K562 (cell line): Measurements from ENCODE around the gene SH3D21. TPM values are rescaled to one million over a fixed set of nuclear protein-coding genes. Genes with fewer than 3 reads are reported as not detected.

ENCODE experiments used
- ATAC-seq: fragments of 200-7000 bp; cut with Tn5 transposase; 3 replicates; pipeline ENCODE4 v1.9.1; 2020; ENCODE audit warnings: moderate library complexity
- BruUV-seq: library from RNA; stranded (reverse); fragments of 400-500 nt; replicated peaks from 2 replicates; lab custom pipeline; 2021; lab: Mats Ljungman, UMichigan
- CTCF ChIA-PET: fragments of 300-600 bp; formaldehyde crosslinking; extraction: SDS; loops from one replicate; lab custom pipeline; 2021; ENCODE audit warnings: low intra/inter-chr PET ratio; lab: Yijun Ruan, JAX
- POLR2A ChIA-PET: fragments of 300-600, 350-650 bp; sonication (Branson Sonifier 250); formaldehyde crosslinking; extraction: SDS; loops from one replicate; lab custom pipeline; 2021; ENCODE audit warnings: antibody characterized with exemption, inconsistent platforms; lab: Yijun Ruan, JAX
- DNase-seq, 4 experiments: peaks; one replicate each; pipeline versions ENCODE4 v3.0.0 to v3.0.0-alpha.2; 2011 to 2018; ENCODE audit warnings: low spot score in 3 of 4, mixed read lengths in 3 of 4; ENCODE audit errors: extremely low read depth in 1 of 4
- FAIRE-seq: peaks from 2 replicates; lab custom pipeline; 2011; peaks lifted over from hg19 to GRCh38; lab: Jason Lieb, UNC
- H2AFZ ChIP-seq: 2 replicates; pipeline ENCODE4 v1.6.0; 2011; ENCODE audit warnings: low read depth, low read length, control low read depth, inconsistent platforms
- H3K27ac ChIP-seq: fragments of 200-600 bp; 3 replicates; pipeline ENCODE4 v1.8.0; 2011; ENCODE audit warnings: low read depth, mild to moderate bottlenecking, control low read depth, inconsistent platforms, low read length, moderate library complexity, mixed read lengths; ENCODE audit errors: extremely low read depth
- H3K27me3 ChIP-seq, 2 experiments: fragments of 300-600 bp in 1 of 2; 2 replicates in 1 of 2; 3 replicates in 1 of 2; pipeline versions ENCODE4 v1.6.0 to v1.8.0; 2011; ENCODE audit warnings: inconsistent platforms in 2 of 2, low read length in 2 of 2, mild to moderate bottlenecking in 1 of 2, mixed read lengths in 1 of 2, moderate library complexity in 1 of 2; ENCODE audit not compliant: control insufficient read depth in 2 of 2, insufficient read depth in 2 of 2
- H3K36me3 ChIP-seq: fragments of 300-600 bp; 3 replicates; pipeline ENCODE4 v1.8.0; 2011; ENCODE audit warnings: mild to moderate bottlenecking, low read length, inconsistent platforms; ENCODE audit not compliant: control insufficient read depth, insufficient read depth
- H3K4me1 ChIP-seq, 2 experiments: fragments of 200-600 bp in 1 of 2; replicated peaks in 1 of 2; 2 replicates in 1 of 2; 3 replicates in 1 of 2; pipeline versions ENCODE4 v1.5.1 to v1.8.0; 2011; ENCODE audit warnings: inconsistent platforms in 2 of 2, low read length in 2 of 2, mild to moderate bottlenecking in 1 of 2, mixed read lengths in 1 of 2, moderate library complexity in 1 of 2; ENCODE audit not compliant: control insufficient read depth in 2 of 2, insufficient read depth in 2 of 2
- H3K4me2 ChIP-seq: 2 replicates; pipeline ENCODE4 v1.6.1; 2011; ENCODE audit warnings: low read length, control low read depth, inconsistent platforms, mixed read lengths; ENCODE audit not compliant: insufficient read depth
- H3K4me3 ChIP-seq: fragments of 200-600 bp; sonication (generic), shearing (Covaris generic); 2 replicates; pipeline ENCODE4 v1.5.1; 2016; ENCODE audit warnings: control low read depth, inconsistent platforms
- H3K79me2 ChIP-seq: fragments of 200-600 bp; 3 replicates; pipeline ENCODE4 v1.8.0; 2011; ENCODE audit warnings: low read length, inconsistent platforms; ENCODE audit not compliant: control insufficient read depth, insufficient read depth
- H3K9ac ChIP-seq, 2 experiments: 2 replicates each; pipeline versions ENCODE4 v1.6.0 to v1.6.1; 2011; ENCODE audit warnings: low read depth in 2 of 2, low read length in 2 of 2, control low read depth in 1 of 2, inconsistent platforms in 1 of 2, mild to moderate bottlenecking in 1 of 2, mixed read lengths in 1 of 2; ENCODE audit not compliant: insufficient read depth in 1 of 2
- H3K9me1 ChIP-seq: one replicate; pipeline ENCODE4 v1.6.0; 2011; ENCODE audit warnings: inconsistent platforms, mild to moderate bottlenecking, low read length, moderate library complexity; ENCODE audit not compliant: control insufficient read depth, insufficient read depth
- H3K9me3 ChIP-seq: replicated peaks from 2 replicates; pipeline ENCODE4 v1.5.1; 2011; ENCODE audit warnings: low read depth, low read length, inconsistent platforms; ENCODE audit not compliant: control insufficient read depth, insufficient read depth
- H4K20me1 ChIP-seq: replicated peaks from 2 replicates; pipeline ENCODE4 v1.6.1; 2011; ENCODE audit warnings: low read length, inconsistent platforms, mixed read lengths; ENCODE audit not compliant: control insufficient read depth, insufficient read depth
- FOXA3 ChIP-seq, 2 experiments: fragments of 450-650 bp in 1 of 2; sonication (generic) in 1 of 2; formaldehyde crosslinking; IDR thresholded peaks in 1 of 2; conservative IDR thresholded peaks in 1 of 2; 2 replicates each; pipeline versions ENCODE4 v1.4.0 to v1.8.0; 2020 to 2022; ENCODE audit warnings: mild to moderate bottlenecking in 2 of 2, missing genetic modification reagents in 1 of 2
- PTBP1 ChIP-seq: fragments of 200-400 bp; formaldehyde crosslinking; IDR thresholded peaks from 2 replicates; pipeline ENCODE4 v1.6.1; 2017; ENCODE audit warnings: low read depth, low read length
- ZFP1 ChIP-seq: fragments of 450-650 bp; formaldehyde crosslinking; IDR thresholded peaks from 2 replicates; pipeline ENCODE4 v1.4.0; 2020; ENCODE audit warnings: mild to moderate bottlenecking, mixed read lengths
- ZFP36 ChIP-seq: fragments of 150-350 bp; IDR thresholded peaks from 2 replicates; pipeline ENCODE4 v1.6.1; 2018; ENCODE audit warnings: low read length, low read depth; ENCODE audit not compliant: partially characterized antibody
- ZNF431 ChIP-seq: sonication (generic); formaldehyde crosslinking; IDR thresholded peaks from 2 replicates; pipeline ENCODE4 v1.8.0; 2022; ENCODE audit warnings: mild to moderate bottlenecking, missing genetic modification reagents
- ZNF436 ChIP-seq: fragments of 250-450, 450-650 bp; sonication (Bioruptor Pico); formaldehyde crosslinking; IDR thresholded peaks from 2 replicates; pipeline ENCODE4 v1.7.0; 2020; ENCODE audit warnings: mild to moderate bottlenecking
- ZNF584 ChIP-seq: fragments of 200-800 bp; sonication (Bioruptor generic); IDR thresholded peaks from 2 replicates; pipeline ENCODE4 v1.6.1; 2016; ENCODE audit warnings: low read depth, mild to moderate bottlenecking, missing genetic modification characterization, missing compliant biosample characterization
- WGBS: fragments of 100-300 bp; shearing (Covaris generic); methylation state at CpG from one replicate; pipeline ENCODE4 v1.1.6; 2016; ENCODE audit warnings: low coverage, mixed read lengths; ENCODE audit not compliant: insufficient coverage; ENCODE audit errors: missing lambda C conversion rate; 5-methylcytosine and 5-hydroxymethylcytosine counted together
- in situ Hi-C: fragments of 300-500 bp; cut with MboI; formaldehyde crosslinking; loops from 4 replicates; pipeline ENCODE4 v1.15.0; 2018; ENCODE audit warnings: inconsistent platforms, mixed read lengths
- intact Hi-C: fragments of 100-400 bp; cut with micrococcal nuclease; formaldehyde crosslinking; loops from 2 replicates; pipeline ENCODE4 v1.14.2; 2022
- polyA plus RNA-seq, 8 experiments: library from polyadenylated mRNA; depleted of rRNA in 4 of 8; stranded (reverse) in 5 of 8; unstranded in 3 of 8; fragments of >200 nt; fragmentation: Nextera tagmentation in 2 of 8; fragmentation: Illumina TruSeq in 1 of 8; extraction: Ambion mirVana in 2 of 8; extraction: Trizol in 1 of 8; gene quantifications; 2 replicates each; pipeline versions ENCODE4 v1.2.1 to v1.2.3, GENCODE V29; 2011 to 2014; ENCODE audit warnings: inconsistent platforms in 1 of 8, missing spikeins in 1 of 8
- total RNA-seq, 7 experiments: library from RNA; depleted of rRNA in 6 of 7; stranded (reverse); fragments of >200 nt in 6 of 7; fragmentation: Illumina TruSeq in 2 of 7; extraction: Trizol in 2 of 7; gene quantifications; 2 replicates each; pipeline versions ENCODE4 v1.2.1 to v1.2.3, GENCODE V29; 2011 to 2021; ENCODE audit warnings: low replicate concordance in 1 of 7
- TF ChIP-seq, protein P1 (sequence below), 2 experiments: fragments of 450-650 bp in 1 of 2; sonication (generic) in 1 of 2; formaldehyde crosslinking in 1 of 2; IDR thresholded peaks in 1 of 2; conservative IDR thresholded peaks in 1 of 2; 2 replicates each; pipeline versions ENCODE4 v1.6.1 to v1.8.1; 2016 to 2023; ENCODE audit warnings: mild to moderate bottlenecking in 2 of 2, moderate library complexity in 2 of 2, inconsistent platforms in 1 of 2, missing genetic modification reagents in 1 of 2
- TF ChIP-seq, protein P2 (sequence below), 2 experiments: fragments of 450-650 bp in 1 of 2; sonication (generic) in 1 of 2; formaldehyde crosslinking; conservative IDR thresholded peaks; 2 replicates each; pipeline versions ENCODE4 v1.4.0 to v1.8.1; 2020 to 2022; ENCODE audit warnings: mild to moderate bottlenecking in 1 of 2, missing genetic modification reagents in 1 of 2
- TF ChIP-seq, protein P3 (sequence below): fragments of 250-450 bp; sonication (Bioruptor Pico); IDR thresholded peaks from 2 replicates; pipeline ENCODE4 v1.4.0; 2020; ENCODE audit warnings: mild to moderate bottlenecking, moderate library complexity, borderline replicate concordance
- TF ChIP-seq, protein P4 (sequence below): fragments of 450-650 bp; IDR thresholded peaks from 2 replicates; pipeline ENCODE4 v1.6.1; 2016

The SH3D21 gene
- total and polyA plus RNA-seq, 9 of the 15 experiments (the other 6 are each of a cell fraction or from before 2014, with no cell fraction given), result 0.01 to 4.7 (median 1.8) TPM

DNA sequence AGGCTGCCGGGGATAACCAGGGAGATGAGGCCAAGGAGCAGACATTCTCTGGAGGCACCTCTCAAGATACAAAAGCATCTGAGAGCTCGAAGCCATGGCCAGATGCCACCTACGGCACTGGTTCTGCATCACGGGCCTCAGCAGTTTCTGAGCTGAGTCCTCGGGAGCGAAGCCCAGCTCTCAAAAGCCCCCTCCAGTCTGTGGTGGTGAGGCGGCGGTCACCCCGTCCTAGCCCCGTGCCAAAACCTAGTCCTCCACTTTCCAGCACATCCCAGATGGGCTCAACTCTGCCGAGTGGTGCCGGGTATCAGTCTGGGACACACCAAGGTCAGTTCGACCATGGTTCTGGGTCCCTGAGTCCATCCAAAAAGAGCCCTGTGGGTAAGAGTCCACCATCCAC is 19.4 kb upstream of the SH3D21 start:
- Histone ChIP-seq H3K9me3 (no peaks in the 10 kb centered on the region), H3K27ac (no peak overlapping the region), H3K4me1 (no peaks in the 10 kb centered on the region), H3K9me1 (no peaks in the 10 kb centered on the region), H4K20me1 (no peaks in the 10 kb centered on the region), H3K36me3 (peaks cover 94% of the 10 kb centered on the region), H3K27me3 (no peaks in the 10 kb centered on the region), H3K4me2 (no peak overlapping the region), H3K4me3 (no peak overlapping the region), H3K9ac (no peak overlapping the region), H3K79me2 (peaks cover 33% of the 10 kb centered on the region), H2AFZ (no peak overlapping the region)
- POLR2A ChIA-PET, result interaction anchor here (1.4 to 2.2 kb wide), 3 partner anchors 13 to 136 kb away, joined by 5 to 20 read pairs (median 5); partner anchors contain the start of gene TRAPPC3
- WGBS, result 95% methylated on average over 13 of the region's 13 CpGs
- BruUV-seq, result TSS peak; percentile 38
- CTCF ChIA-PET, result interaction anchor here (4.3 to 6.0 kb wide), 2 partner anchors 137 to 186 kb away, joined by 50 to 98 read pairs; partner anchors contain the start of gene TRAPPC3
- intact Hi-C loops, result loop anchor here (5.0 kb wide), 1 partner anchor 135 kb away; no protein-coding TSS in a partner anchor
- no peak for ATAC-seq
- in situ Hi-C loops, result loop anchor here (5.0 kb wide), 2 partner anchors 135 to 185 kb away; no protein-coding TSS in a partner anchor
- TF ChIP-seq ZNF436 (CRISPR knock-in tag), result no peak
- TF ChIP-seq ZNF584 (CRISPR knock-in tag), result no peak
- no peak for TF ChIP-seq FOXA3 (CRISPR knock-in tag; conservative IDR thresholded peaks at IDR 0.05 in 1 of 2, IDR thresholded peaks at IDR 0.05 in 1 of 2)
- no peak for TF ChIP-seq ZFP1 (CRISPR knock-in tag)
- TF ChIP-seq ZNF431 (CRISPR knock-in tag), result no peak
- TF ChIP-seq, protein P1, sequence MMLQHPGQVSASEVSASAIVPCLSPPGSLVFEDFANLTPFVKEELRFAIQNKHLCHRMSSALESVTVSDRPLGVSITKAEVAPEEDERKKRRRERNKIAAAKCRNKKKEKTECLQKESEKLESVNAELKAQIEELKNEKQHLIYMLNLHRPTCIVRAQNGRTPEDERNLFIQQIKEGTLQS (IDR thresholded peaks at IDR 0.05), result no peak
- TF ChIP-seq, protein P1 (CRISPR knock-in tag; conservative IDR thresholded peaks at IDR 0.05), result no peak
- TF ChIP-seq ZFP36, result no peak
- TF ChIP-seq, protein P2, sequence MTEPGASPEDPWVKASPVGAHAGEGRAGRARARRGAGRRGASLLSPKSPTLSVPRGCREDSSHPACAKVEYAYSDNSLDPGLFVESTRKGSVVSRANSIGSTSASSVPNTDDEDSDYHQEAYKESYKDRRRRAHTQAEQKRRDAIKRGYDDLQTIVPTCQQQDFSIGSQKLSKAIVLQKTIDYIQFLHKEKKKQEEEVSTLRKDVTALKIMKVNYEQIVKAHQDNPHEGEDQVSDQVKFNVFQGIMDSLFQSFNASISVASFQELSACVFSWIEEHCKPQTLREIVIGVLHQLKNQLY (CRISPR knock-in tag; conservative IDR thresholded peaks at IDR 0.05), result no peak
- TF ChIP-seq PTBP1, result no peak
- TF ChIP-seq, protein P3, sequence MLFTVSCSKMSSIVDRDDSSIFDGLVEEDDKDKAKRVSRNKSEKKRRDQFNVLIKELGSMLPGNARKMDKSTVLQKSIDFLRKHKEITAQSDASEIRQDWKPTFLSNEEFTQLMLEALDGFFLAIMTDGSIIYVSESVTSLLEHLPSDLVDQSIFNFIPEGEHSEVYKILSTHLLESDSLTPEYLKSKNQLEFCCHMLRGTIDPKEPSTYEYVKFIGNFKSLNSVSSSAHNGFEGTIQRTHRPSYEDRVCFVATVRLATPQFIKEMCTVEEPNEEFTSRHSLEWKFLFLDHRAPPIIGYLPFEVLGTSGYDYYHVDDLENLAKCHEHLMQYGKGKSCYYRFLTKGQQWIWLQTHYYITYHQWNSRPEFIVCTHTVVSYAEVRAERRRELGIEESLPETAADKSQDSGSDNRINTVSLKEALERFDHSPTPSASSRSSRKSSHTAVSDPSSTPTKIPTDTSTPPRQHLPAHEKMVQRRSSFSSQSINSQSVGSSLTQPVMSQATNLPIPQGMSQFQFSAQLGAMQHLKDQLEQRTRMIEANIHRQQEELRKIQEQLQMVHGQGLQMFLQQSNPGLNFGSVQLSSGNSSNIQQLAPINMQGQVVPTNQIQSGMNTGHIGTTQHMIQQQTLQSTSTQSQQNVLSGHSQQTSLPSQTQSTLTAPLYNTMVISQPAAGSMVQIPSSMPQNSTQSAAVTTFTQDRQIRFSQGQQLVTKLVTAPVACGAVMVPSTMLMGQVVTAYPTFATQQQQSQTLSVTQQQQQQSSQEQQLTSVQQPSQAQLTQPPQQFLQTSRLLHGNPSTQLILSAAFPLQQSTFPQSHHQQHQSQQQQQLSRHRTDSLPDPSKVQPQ (CRISPR knock-in tag), result no peak
- TF ChIP-seq, protein P4, sequence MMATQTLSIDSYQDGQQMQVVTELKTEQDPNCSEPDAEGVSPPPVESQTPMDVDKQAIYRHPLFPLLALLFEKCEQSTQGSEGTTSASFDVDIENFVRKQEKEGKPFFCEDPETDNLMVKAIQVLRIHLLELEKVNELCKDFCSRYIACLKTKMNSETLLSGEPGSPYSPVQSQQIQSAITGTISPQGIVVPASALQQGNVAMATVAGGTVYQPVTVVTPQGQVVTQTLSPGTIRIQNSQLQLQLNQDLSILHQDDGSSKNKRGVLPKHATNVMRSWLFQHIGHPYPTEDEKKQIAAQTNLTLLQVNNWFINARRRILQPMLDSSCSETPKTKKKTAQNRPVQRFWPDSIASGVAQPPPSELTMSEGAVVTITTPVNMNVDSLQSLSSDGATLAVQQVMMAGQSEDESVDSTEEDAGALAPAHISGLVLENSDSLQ, result no peak
- no peak for DNase-seq
- FAIRE-seq, result no peak
